ENCODE results near the gene ATP6V1C2. TPM values are rescaled to one million over a fixed set of nuclear protein-coding genes. Genes with fewer than 3 reads are reported as not detected.

The ATP6V1C2 gene
- total and polyA plus RNA-seq, 2 experiments from 2014 or later, result 0.14 to 2.1 TPM

DNA sequence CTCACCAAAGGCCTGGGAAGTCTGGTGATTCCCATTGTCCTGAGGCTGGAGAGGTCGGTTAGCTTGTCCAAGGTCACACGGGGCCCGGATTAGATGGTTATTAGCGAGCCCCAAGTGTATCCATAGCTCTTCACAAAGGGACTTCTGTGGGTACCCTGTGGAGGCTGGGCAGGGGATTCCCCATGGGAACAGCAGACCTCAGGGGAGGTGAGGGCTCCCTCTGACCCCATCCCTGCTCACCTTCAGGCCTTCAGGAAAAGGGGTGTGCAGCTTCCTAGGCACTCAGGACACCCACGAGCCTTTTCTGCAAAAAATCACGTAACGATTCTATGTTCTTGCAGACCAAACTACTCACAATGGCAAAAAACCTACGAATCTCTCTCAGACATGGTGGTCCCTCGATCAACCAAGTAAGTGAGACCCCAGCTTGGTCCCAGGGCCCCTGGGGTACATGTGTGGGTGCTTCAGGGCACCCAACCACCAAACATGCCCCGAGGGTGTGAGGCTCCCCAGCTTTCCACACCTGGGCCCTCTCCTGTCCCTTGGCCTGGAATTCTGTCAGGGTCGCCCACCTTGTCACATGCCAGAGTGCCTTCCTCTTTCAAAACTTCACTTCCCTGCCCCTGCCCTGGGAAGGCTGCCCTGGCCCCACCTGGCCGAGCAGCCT is 50.9 kb downstream of the ATP6V1C2 start:
- DNase-seq (ENCODE audit: low spot score), result no peak
- H3K27ac Mint-ChIP-seq, result no peak overlapping the region

More for the DNA sequence above, 50.9 kb downstream of the ATP6V1C2 start:
- Histone ChIP-seq H3K4me1 (ENCODE audit: insufficient read depth) (peaks cover 5% of the 10 kb centered on the region; the same call in 1 of the 2 replicates), H3K79me2 (replicated peaks; ENCODE audit: insufficient read depth) (no peaks in the 10 kb centered on the region), H4K20me1 (replicated peaks; ENCODE audit: insufficient read depth) (no peaks in the 10 kb centered on the region), H3K27ac (ENCODE audit: low read depth) (no peak overlapping the region), H3F3A (replicated peaks; ENCODE audit: low read depth) (0 out of 2 replicates have a peak, but pooled peaks cover 4% of the 10 kb centered on the region), H3K27me3 (ENCODE audit: insufficient read depth) (no peaks in the 10 kb centered on the region), H3K4me3 (no peak overlapping the region), H3K36me3 (ENCODE audit: insufficient read depth) (no peaks in the 10 kb centered on the region), H3K4me2 (no peak overlapping the region), H3K9me2 (ENCODE audit: insufficient read depth) (no peaks in the 10 kb centered on the region), H2AFZ (no peak overlapping the region)
- H3K4me3 Mint-ChIP-seq, result no peak overlapping the region
- peaks cover 16% of the 10 kb centered on the region for H3K27me3 Mint-ChIP-seq (ENCODE audit: insufficient read depth, low read depth, poor library complexity)
- no peaks in the 10 kb centered on the region; the same call in 2 of the 3 replicates for H3K36me3 Mint-ChIP-seq (ENCODE audit: low read depth)
- H3K9me3 Mint-ChIP-seq, result no peaks in the 10 kb centered on the region
- TF ChIP-seq NANOG (IDR thresholded peaks at IDR 0.05; ENCODE audit: borderline replicate concordance), result no peak
- TF ChIP-seq, protein P1, sequence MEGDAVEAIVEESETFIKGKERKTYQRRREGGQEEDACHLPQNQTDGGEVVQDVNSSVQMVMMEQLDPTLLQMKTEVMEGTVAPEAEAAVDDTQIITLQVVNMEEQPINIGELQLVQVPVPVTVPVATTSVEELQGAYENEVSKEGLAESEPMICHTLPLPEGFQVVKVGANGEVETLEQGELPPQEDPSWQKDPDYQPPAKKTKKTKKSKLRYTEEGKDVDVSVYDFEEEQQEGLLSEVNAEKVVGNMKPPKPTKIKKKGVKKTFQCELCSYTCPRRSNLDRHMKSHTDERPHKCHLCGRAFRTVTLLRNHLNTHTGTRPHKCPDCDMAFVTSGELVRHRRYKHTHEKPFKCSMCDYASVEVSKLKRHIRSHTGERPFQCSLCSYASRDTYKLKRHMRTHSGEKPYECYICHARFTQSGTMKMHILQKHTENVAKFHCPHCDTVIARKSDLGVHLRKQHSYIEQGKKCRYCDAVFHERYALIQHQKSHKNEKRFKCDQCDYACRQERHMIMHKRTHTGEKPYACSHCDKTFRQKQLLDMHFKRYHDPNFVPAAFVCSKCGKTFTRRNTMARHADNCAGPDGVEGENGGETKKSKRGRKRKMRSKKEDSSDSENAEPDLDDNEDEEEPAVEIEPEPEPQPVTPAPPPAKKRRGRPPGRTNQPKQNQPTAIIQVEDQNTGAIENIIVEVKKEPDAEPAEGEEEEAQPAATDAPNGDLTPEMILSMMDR (conservative IDR thresholded peaks at IDR 0.05; ENCODE audit: low read depth in 2 of 2), result no peak
- TF ChIP-seq, protein P2, sequence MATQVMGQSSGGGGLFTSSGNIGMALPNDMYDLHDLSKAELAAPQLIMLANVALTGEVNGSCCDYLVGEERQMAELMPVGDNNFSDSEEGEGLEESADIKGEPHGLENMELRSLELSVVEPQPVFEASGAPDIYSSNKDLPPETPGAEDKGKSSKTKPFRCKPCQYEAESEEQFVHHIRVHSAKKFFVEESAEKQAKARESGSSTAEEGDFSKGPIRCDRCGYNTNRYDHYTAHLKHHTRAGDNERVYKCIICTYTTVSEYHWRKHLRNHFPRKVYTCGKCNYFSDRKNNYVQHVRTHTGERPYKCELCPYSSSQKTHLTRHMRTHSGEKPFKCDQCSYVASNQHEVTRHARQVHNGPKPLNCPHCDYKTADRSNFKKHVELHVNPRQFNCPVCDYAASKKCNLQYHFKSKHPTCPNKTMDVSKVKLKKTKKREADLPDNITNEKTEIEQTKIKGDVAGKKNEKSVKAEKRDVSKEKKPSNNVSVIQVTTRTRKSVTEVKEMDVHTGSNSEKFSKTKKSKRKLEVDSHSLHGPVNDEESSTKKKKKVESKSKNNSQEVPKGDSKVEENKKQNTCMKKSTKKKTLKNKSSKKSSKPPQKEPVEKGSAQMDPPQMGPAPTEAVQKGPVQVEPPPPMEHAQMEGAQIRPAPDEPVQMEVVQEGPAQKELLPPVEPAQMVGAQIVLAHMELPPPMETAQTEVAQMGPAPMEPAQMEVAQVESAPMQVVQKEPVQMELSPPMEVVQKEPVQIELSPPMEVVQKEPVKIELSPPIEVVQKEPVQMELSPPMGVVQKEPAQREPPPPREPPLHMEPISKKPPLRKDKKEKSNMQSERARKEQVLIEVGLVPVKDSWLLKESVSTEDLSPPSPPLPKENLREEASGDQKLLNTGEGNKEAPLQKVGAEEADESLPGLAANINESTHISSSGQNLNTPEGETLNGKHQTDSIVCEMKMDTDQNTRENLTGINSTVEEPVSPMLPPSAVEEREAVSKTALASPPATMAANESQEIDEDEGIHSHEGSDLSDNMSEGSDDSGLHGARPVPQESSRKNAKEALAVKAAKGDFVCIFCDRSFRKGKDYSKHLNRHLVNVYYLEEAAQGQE (IDR thresholded peaks at IDR 0.05; ENCODE audit: unreplicated experiment), result no peak
- no peak for TF ChIP-seq ZNF331 (CRISPR knock-in tag; IDR thresholded peaks at IDR 0.05; ENCODE audit: low read depth)
- TF ChIP-seq, protein P3, sequence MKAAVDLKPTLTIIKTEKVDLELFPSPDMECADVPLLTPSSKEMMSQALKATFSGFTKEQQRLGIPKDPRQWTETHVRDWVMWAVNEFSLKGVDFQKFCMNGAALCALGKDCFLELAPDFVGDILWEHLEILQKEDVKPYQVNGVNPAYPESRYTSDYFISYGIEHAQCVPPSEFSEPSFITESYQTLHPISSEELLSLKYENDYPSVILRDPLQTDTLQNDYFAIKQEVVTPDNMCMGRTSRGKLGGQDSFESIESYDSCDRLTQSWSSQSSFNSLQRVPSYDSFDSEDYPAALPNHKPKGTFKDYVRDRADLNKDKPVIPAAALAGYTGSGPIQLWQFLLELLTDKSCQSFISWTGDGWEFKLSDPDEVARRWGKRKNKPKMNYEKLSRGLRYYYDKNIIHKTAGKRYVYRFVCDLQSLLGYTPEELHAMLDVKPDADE (IDR thresholded peaks at IDR 0.05), result no peak
- TF ChIP-seq STAT1 (IDR thresholded peaks at IDR 0.05; ENCODE audit: unreplicated experiment), result no peak
- TF ChIP-seq CREB1 (CRISPR knock-in tag; IDR thresholded peaks at IDR 0.05; ENCODE audit: low read depth), result no peak
- TF ChIP-seq, protein P4, sequence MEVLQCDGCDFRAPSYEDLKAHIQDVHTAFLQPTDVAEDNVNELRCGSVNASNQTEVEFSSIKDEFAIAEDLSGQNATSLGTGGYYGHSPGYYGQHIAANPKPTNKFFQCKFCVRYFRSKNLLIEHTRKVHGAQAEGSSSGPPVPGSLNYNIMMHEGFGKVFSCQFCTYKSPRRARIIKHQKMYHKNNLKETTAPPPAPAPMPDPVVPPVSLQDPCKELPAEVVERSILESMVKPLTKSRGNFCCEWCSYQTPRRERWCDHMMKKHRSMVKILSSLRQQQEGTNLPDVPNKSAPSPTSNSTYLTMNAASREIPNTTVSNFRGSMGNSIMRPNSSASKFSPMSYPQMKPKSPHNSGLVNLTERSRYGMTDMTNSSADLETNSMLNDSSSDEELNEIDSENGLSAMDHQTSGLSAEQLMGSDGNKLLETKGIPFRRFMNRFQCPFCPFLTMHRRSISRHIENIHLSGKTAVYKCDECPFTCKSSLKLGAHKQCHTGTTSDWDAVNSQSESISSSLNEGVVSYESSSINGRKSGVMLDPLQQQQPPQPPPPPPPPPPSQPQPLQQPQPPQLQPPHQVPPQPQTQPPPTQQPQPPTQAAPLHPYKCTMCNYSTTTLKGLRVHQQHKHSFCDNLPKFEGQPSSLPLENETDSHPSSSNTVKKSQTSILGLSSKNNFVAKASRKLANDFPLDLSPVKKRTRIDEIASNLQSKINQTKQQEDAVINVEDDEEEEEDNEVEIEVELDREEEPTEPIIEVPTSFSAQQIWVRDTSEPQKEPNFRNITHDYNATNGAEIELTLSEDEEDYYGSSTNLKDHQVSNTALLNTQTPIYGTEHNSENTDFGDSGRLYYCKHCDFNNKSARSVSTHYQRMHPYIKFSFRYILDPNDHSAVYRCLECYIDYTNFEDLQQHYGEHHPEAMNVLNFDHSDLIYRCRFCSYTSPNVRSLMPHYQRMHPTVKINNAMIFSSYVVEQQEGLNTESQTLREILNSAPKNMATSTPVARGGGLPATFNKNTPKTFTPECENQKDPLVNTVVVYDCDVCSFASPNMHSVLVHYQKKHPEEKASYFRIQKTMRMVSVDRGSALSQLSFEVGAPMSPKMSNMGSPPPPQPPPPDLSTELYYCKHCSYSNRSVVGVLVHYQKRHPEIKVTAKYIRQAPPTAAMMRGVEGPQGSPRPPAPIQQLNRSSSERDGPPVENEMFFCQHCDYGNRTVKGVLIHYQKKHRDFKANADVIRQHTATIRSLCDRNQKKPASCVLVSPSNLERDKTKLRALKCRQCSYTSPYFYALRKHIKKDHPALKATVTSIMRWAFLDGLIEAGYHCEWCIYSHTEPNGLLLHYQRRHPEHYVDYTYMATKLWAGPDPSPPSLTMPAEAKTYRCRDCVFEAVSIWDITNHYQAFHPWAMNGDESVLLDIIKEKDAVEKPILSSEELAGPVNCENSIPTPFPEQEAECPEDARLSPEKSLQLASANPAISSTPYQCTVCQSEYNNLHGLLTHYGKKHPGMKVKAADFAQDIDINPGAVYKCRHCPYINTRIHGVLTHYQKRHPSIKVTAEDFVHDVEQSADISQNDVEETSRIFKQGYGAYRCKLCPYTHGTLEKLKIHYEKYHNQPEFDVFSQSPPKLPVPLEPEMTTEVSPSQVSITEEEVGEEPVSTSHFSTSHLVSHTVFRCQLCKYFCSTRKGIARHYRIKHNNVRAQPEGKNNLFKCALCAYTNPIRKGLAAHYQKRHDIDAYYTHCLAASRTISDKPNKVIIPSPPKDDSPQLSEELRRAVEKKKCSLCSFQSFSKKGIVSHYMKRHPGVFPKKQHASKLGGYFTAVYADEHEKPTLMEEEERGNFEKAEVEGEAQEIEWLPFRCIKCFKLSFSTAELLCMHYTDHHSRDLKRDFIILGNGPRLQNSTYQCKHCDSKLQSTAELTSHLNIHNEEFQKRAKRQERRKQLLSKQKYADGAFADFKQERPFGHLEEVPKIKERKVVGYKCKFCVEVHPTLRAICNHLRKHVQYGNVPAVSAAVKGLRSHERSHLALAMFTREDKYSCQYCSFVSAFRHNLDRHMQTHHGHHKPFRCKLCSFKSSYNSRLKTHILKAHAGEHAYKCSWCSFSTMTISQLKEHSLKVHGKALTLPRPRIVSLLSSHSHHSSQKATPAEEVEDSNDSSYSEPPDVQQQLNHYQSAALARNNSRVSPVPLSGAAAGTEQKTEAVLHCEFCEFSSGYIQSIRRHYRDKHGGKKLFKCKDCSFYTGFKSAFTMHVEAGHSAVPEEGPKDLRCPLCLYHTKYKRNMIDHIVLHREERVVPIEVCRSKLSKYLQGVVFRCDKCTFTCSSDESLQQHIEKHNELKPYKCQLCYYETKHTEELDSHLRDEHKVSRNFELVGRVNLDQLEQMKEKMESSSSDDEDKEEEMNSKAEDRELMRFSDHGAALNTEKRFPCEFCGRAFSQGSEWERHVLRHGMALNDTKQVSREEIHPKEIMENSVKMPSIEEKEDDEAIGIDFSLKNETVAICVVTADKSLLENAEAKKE (CRISPR knock-in tag; IDR thresholded peaks at IDR 0.05), result no peak
- no peak for TF ChIP-seq JUNB (IDR thresholded peaks at IDR 0.05; ENCODE audit: unreplicated experiment)
- TF ChIP-seq EZH2 (IDR thresholded peaks at IDR 0.05; ENCODE audit: low read depth, unreplicated experiment), result no peak
- no peak for TF ChIP-seq POLR2AphosphoS5 (IDR thresholded peaks at IDR 0.05; ENCODE audit: low read depth)
- TF ChIP-seq EZH2phosphoT487 (IDR thresholded peaks at IDR 0.05; ENCODE audit: unreplicated experiment), result no peak
- no peak for TF ChIP-seq ZNF114 (CRISPR knock-in tag; IDR thresholded peaks at IDR 0.05)
- ATAC-seq, result no peak
- peaks cover 4% of the 10 kb centered on the region; the same call in 2 of the 3 replicates for H3K4me1 Mint-ChIP-seq
